Measurements from ENCODE around the gene FKBP5.

- TF ChIP-seq, protein P1, sequence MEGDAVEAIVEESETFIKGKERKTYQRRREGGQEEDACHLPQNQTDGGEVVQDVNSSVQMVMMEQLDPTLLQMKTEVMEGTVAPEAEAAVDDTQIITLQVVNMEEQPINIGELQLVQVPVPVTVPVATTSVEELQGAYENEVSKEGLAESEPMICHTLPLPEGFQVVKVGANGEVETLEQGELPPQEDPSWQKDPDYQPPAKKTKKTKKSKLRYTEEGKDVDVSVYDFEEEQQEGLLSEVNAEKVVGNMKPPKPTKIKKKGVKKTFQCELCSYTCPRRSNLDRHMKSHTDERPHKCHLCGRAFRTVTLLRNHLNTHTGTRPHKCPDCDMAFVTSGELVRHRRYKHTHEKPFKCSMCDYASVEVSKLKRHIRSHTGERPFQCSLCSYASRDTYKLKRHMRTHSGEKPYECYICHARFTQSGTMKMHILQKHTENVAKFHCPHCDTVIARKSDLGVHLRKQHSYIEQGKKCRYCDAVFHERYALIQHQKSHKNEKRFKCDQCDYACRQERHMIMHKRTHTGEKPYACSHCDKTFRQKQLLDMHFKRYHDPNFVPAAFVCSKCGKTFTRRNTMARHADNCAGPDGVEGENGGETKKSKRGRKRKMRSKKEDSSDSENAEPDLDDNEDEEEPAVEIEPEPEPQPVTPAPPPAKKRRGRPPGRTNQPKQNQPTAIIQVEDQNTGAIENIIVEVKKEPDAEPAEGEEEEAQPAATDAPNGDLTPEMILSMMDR (IDR thresholded peaks at IDR 0.05; ENCODE audit: extremely low read depth in 1 of 2, insufficient read depth in 1 of 2, low read depth in 1 of 2, low read length in 2 of 2): no peak
- TF ChIP-seq EZH2 (IDR thresholded peaks at IDR 0.05; ENCODE audit: borderline replicate concordance, low read depth, low read length, severe bottlenecking): no peak
- no peak for TF ChIP-seq POLR2A (IDR thresholded peaks at IDR 0.05; ENCODE audit: low read depth, low read length)
These were observed 85.2 kb downstream of the FKBP5 start for GRCh38 chr6:35603326-35604202.
